IMR-90 (cell line): ENCODE data around the gene GRIK1. TPM values are rescaled to one million over a fixed set of nuclear protein-coding genes. Genes with fewer than 3 reads are reported as not detected.

ENCODE experiments used
- ATAC-seq: fragments of 200-7000 bp; cut with Tn5 transposase; 2 replicates; pipeline ENCODE4 v1.9.1; 2020; ENCODE audit warnings: low read depth, mild to moderate bottlenecking, moderate library complexity
- BruUV-seq: library from RNA; stranded (reverse); fragments of 400-500 nt; replicated peaks from 2 replicates; lab custom pipeline; 2021; lab: Mats Ljungman, UMichigan
- CTCF ChIA-PET: fragments of 300-600 bp; formaldehyde crosslinking; extraction: SDS; loops from one replicate; lab custom pipeline; 2021; ENCODE audit warnings: antibody characterized with exemption; lab: Yijun Ruan, JAX
- POLR2A ChIA-PET: fragments of 300-600 bp; sonication (Branson Sonifier 250); formaldehyde crosslinking; loops from one replicate; lab custom pipeline; 2022; ENCODE audit warnings: antibody characterized with exemption; ENCODE audit not compliant: unreplicated experiment; lab: Charles Lee
- DNase-seq: peaks from one replicate; pipeline ENCODE4 v3.0.0; 2013
- H2AFZ ChIP-seq: replicated peaks from 2 replicates; pipeline ENCODE3; 2013; ENCODE audit warnings: low read length, mild to moderate bottlenecking; ENCODE audit not compliant: poor library complexity
- H2AK5ac ChIP-seq: 2 replicates; pipeline ENCODE4 v1.6.1; 2013; ENCODE audit warnings: low read depth, low read length, inconsistent platforms
- H2AK9ac ChIP-seq: replicated peaks from 2 replicates; pipeline ENCODE3; 2013; ENCODE audit warnings: mild to moderate bottlenecking, low read depth, low read length, moderate library complexity; ENCODE audit not compliant: poor library complexity
- H2BK120ac ChIP-seq: 2 replicates; pipeline ENCODE4 v1.6.1; 2013; ENCODE audit warnings: low read depth, low read length, inconsistent platforms
- H2BK15ac ChIP-seq: 3 replicates; pipeline ENCODE4 v1.6.1; 2013; ENCODE audit warnings: low read depth, low read length, inconsistent platforms
- H2BK20ac ChIP-seq: 2 replicates; pipeline ENCODE4 v1.6.1; 2013; ENCODE audit warnings: low read depth, mild to moderate bottlenecking, inconsistent platforms, low read length, moderate library complexity
- H2BK5ac ChIP-seq: 2 replicates; pipeline ENCODE4 v1.6.1; 2013; ENCODE audit warnings: mild to moderate bottlenecking, low read depth, low read length, inconsistent platforms; ENCODE audit not compliant: poor library complexity, severe bottlenecking
- H3K14ac ChIP-seq: replicated peaks from 2 replicates; pipeline ENCODE4 v1.6.1; 2013; ENCODE audit warnings: low read depth, low read length, inconsistent platforms
- H3K18ac ChIP-seq: 2 replicates; pipeline ENCODE4 v1.6.1; 2013; ENCODE audit warnings: low read depth, low read length, control low read depth
- H3K23ac ChIP-seq: 2 replicates; pipeline ENCODE4 v1.6.1; 2013; ENCODE audit warnings: low read depth, low read length, inconsistent platforms
- H3K27ac ChIP-seq: 2 replicates; pipeline ENCODE4 v1.5.1; 2013; ENCODE audit warnings: mild to moderate bottlenecking, control low read depth, low read length; ENCODE audit not compliant: insufficient read depth
- H3K27me3 ChIP-seq: 2 replicates; pipeline ENCODE4 v1.6.1; 2013; ENCODE audit warnings: low read length; ENCODE audit not compliant: control insufficient read depth, insufficient read depth
- H3K36me3 ChIP-seq: 2 replicates; pipeline ENCODE4 v1.6.1; 2013; ENCODE audit warnings: low read length, mixed read lengths; ENCODE audit not compliant: control insufficient read depth, insufficient read depth
- H3K4ac ChIP-seq: 2 replicates; pipeline ENCODE4 v1.6.1; 2013; ENCODE audit warnings: low read depth, low read length, inconsistent platforms
- H3K4me1 ChIP-seq: 2 replicates; pipeline ENCODE4 v1.6.1; 2013; ENCODE audit warnings: low read length, mixed read lengths; ENCODE audit not compliant: control insufficient read depth, insufficient read depth
- H3K4me2 ChIP-seq: 2 replicates; pipeline ENCODE4 v1.6.1; 2013; ENCODE audit warnings: low read depth, mild to moderate bottlenecking, control low read depth, low read length, moderate library complexity
- H3K4me3 ChIP-seq: 2 replicates; pipeline ENCODE4 v1.5.1; 2013; ENCODE audit warnings: low read depth, mild to moderate bottlenecking, control low read depth, low read length, moderate library complexity; ENCODE audit not compliant: insufficient read depth
- H3K56ac ChIP-seq: 2 replicates; pipeline ENCODE4 v1.6.1; 2013; ENCODE audit warnings: low read length, inconsistent platforms; ENCODE audit not compliant: insufficient read depth; ENCODE audit errors: extremely low read depth
- H3K79me1 ChIP-seq, 2 experiments: 2 replicates each; pipeline ENCODE4 v1.6.1; 2013; ENCODE audit warnings: low read length in 2 of 2, inconsistent platforms in 1 of 2, low read depth in 1 of 2
- H3K9ac ChIP-seq: 2 replicates; pipeline ENCODE4 v1.6.1; 2013; ENCODE audit warnings: low read depth, low read length, control low read depth
- H3K9me1 ChIP-seq: 2 replicates; pipeline ENCODE4 v1.6.1; 2013; ENCODE audit warnings: low read length, inconsistent platforms; ENCODE audit not compliant: insufficient read depth
- H3K9me3 ChIP-seq: 2 replicates; pipeline ENCODE4 v1.6.1; 2013; ENCODE audit warnings: low read length; ENCODE audit not compliant: control insufficient read depth, insufficient read depth
- H4K20me1 ChIP-seq: 2 replicates; pipeline ENCODE4 v1.6.1; 2013; ENCODE audit warnings: low read length, inconsistent platforms; ENCODE audit not compliant: insufficient read depth
- H4K5ac ChIP-seq: 2 replicates; pipeline ENCODE4 v1.6.1; 2013; ENCODE audit warnings: mild to moderate bottlenecking, low read depth, low read length, control low read depth
- H4K8ac ChIP-seq, 2 experiments: 2 replicates each; pipeline ENCODE4 v1.6.1; 2013; ENCODE audit warnings: low read depth in 2 of 2, low read length in 2 of 2, control low read depth in 1 of 2, inconsistent platforms in 1 of 2
- H4K91ac ChIP-seq: 2 replicates; pipeline ENCODE4 v1.6.1; 2013; ENCODE audit warnings: low read depth, low read length, inconsistent platforms; ENCODE audit not compliant: insufficient read depth
- CHD1 ChIP-seq: IDR thresholded peaks from 2 replicates; pipeline ENCODE4 v1.6.1; 2012; ENCODE audit warnings: low read depth, low read length, improper control_type of control experiment
- FOS ChIP-seq: fragments of 150-350 bp; IDR thresholded peaks from 2 replicates; pipeline ENCODE4 v1.6.1; 2016; ENCODE audit warnings: low read depth, low read length
- RAD21 ChIP-seq: IDR thresholded peaks from 2 replicates; pipeline ENCODE4 v1.6.1; 2012; ENCODE audit warnings: low read length, improper control_type of control experiment
- WGBS, 2 experiments: methylation state at CpG; one replicate each; pipeline versions ENCODE4 v1.1.5 to v1.1.7; 2013; ENCODE audit warnings: missing lambda C conversion rate in 2 of 2; ENCODE audit not compliant: insufficient read length in 1 of 2; ENCODE audit errors: extremely low coverage in 2 of 2; 5-methylcytosine and 5-hydroxymethylcytosine counted together
- dilution Hi-C: fragments of 300-500 bp; cut with HindIII; formaldehyde crosslinking; loops from one replicate; pipeline ENCODE4 v1.14.3; 2018; ENCODE audit warnings: low sequenced_read_pairs; ENCODE audit not compliant: unreplicated experiment
- in situ Hi-C: fragments of 300-500 bp; cut with MboI; formaldehyde crosslinking; loops from 3 replicates; pipeline ENCODE4 v1.14.3; 2019; ENCODE audit warnings: low sequenced_read_pairs, inconsistent platforms, mixed read lengths
- intact Hi-C: fragments of 100-400 bp; cut with micrococcal nuclease; formaldehyde crosslinking; loops from 2 replicates; pipeline ENCODE4 v1.10.0; 2022
- polyA plus RNA-seq, 3 experiments: library from polyadenylated mRNA; depleted of rRNA; stranded (reverse); fragments of >200 nt; gene quantifications; 2 replicates each; pipeline ENCODE4 v1.2.3, GENCODE V29; 2012; ENCODE audit warnings: low replicate concordance in 1 of 3
- total RNA-seq: library from RNA; depleted of rRNA; stranded (reverse); fragments of >200 nt; gene quantifications from 2 replicates; pipeline ENCODE4 v1.2.3, GENCODE V29; 2012

The GRIK1 gene
- total and polyA plus RNA-seq, 2 of the 4 experiments (the other 2 are of a cell fraction), result not detected

DNA sequence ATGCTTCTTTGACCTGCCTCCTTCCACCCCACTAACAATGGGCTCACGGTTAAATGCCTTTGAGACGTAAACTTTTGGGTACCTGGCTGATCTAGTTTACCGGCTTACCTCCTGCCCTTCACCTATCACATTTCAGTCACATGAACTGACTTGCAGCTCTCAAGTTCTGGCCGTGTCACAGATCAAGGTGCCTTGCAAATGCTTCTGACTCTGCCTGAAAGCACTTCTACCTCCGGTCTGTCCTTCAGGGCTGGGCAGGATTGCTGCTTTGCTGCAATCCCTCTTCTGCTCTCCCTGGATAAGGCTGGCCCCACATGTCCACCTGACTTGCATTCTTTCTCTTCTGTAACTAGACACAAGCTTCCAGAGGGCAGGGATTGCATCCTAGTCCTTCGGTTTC, 69.0 kb downstream of the GRIK1 start:
- in situ Hi-C loops, result no loop called here
- no peak overlapping the region for H4K8ac ChIP-seq
- TF ChIP-seq CHD1, result no peak
- no peak for TF ChIP-seq FOS
- no peak for TF ChIP-seq RAD21
- H3K4me3 ChIP-seq, result no peak overlapping the region
- no peak overlapping the region for H3K9ac ChIP-seq
- H2AK5ac ChIP-seq, result no peak overlapping the region
- no peak overlapping the region for H4K5ac ChIP-seq
- dilution Hi-C loops, result no loop called here
- DNase-seq (no peak), ATAC-seq (no peak)
- no peak overlapping the region for H3K23ac ChIP-seq
- H4K91ac ChIP-seq, result no peak overlapping the region
- no peaks in the 10 kb centered on the region for H3K79me1 ChIP-seq
- intact Hi-C loops, result no loop called here
- no peak overlapping the region for H3K18ac ChIP-seq
- no peaks in the 10 kb centered on the region for H4K20me1 ChIP-seq
- H3K56ac ChIP-seq, result no peak overlapping the region
- no peak overlapping the region for H3K4me2 ChIP-seq
- no peaks in the 10 kb centered on the region for H3K4me1 ChIP-seq
- no peaks in the 10 kb centered on the region for H3K9me1 ChIP-seq
- BruUV-seq, result no TSS peak
- no peaks in the 10 kb centered on the region for H3K9me3 ChIP-seq
- no peak overlapping the region for H2BK20ac ChIP-seq
- H3K14ac ChIP-seq, result no peak overlapping the region
- no peak overlapping the region for H3K27ac ChIP-seq
- H2AFZ ChIP-seq, result no peak overlapping the region
- H3K36me3 ChIP-seq, result no peaks in the 10 kb centered on the region
- 48% methylated on average over 2 of the region's 6 CpGs; no CpG with 5 or more reads in 1 of the 2 experiments for WGBS, 2 experiments
- ChIA-PET CTCF (interaction anchor here (1.5 kb wide), 1 partner anchor 10 kb away, joined by 4 read pairs; no protein-coding TSS in a partner anchor), POLR2A (no interaction called here)
- H2AK9ac ChIP-seq, result no peak overlapping the region
- no peak overlapping the region for H2BK5ac ChIP-seq
- no peak overlapping the region for H3K4ac ChIP-seq
- H2BK120ac ChIP-seq, result no peak overlapping the region
- H2BK15ac ChIP-seq, result no peak overlapping the region
- H3K27me3 ChIP-seq, result no peaks in the 10 kb centered on the region
